Measurements from ENCODE around the gene SRRM5.
"Not testable (repeated sequence)": the region's sequence is repeated elsewhere in the genome, so short reads cannot be mapped to it uniquely, and the experiment has no call there.

The SRRM5 gene

GRCh38 chr19:43619262-43620060, 7.6 kb downstream of the SRRM5 start, which contains the start of gene ZNF428:
Gene ZNF428 (minus strand): TSS chr19:43619629. CDS start chr19:43614304, 5,325 bp downstream.
- peak; percentile 86 to 87 for DNase-seq

- peak; percentile 89 to 90 for DNase-seq
Observed at GRCh38 chr19:43620061-43621001, 8.4 kb downstream of the SRRM5 start.

GRCh38 chr19:43622070-43622469, 10.2 kb downstream of the SRRM5 start:
- DNase-seq: no peak

GRCh38 chr19:43622956-43623355, 11.1 kb downstream of the SRRM5 start:
- no peak for DNase-seq

GRCh38 chr19:43623889-43624670, 12.2 kb downstream of the SRRM5 start:
- DNase-seq: peak in 1 of 2 donors; percentile 38

- DNase-seq: peak; percentile 86 to 91
Observed at GRCh38 chr19:43624933-43625332, 13.0 kb downstream of the SRRM5 start.

- peak in 1 of 2 donors; percentile 41 for DNase-seq
Observed at GRCh38 chr19:43625918-43626579, 14.2 kb downstream of the SRRM5 start.

- DNase-seq: no peak
Observed at GRCh38 chr19:43626838-43627237, 14.9 kb downstream of the SRRM5 start.

GRCh38 chr19:43628646-43629326, 16.9 kb downstream of the SRRM5 start:
- DNase-seq: no peak

- no peak for DNase-seq
Observed at GRCh38 chr19:43631491-43631890, 19.6 kb downstream of the SRRM5 start.

GRCh38 chr19:43633520-43633919, 21.6 kb downstream of the SRRM5 start:
- DNase-seq: no peak

GRCh38 chr19:43634068-43634467, 22.2 kb downstream of the SRRM5 start:
- no peak for DNase-seq

GRCh38 chr19:43634506-43634871, 22.6 kb downstream of the SRRM5 start:
- DNase-seq: no peak

GRCh38 chr19:43634872-43635560, 23.1 kb downstream of the SRRM5 start:
- DNase-seq: no peak

- not testable (repeated sequence) for DNase-seq
Observed at GRCh38 chr19:43635561-43635940, 23.7 kb downstream of the SRRM5 start.

- no peak for DNase-seq
Observed at GRCh38 chr19:43636121-43636683, 24.3 kb downstream of the SRRM5 start.

GRCh38 chr19:43638214-43638994, 26.5 kb downstream of the SRRM5 start:
- DNase-seq: no peak

GRCh38 chr19:43638995-43639518, 27.2 kb downstream of the SRRM5 start:
- DNase-seq: no peak

Data from stimulated activated CD4-positive, alpha-beta T cell treated with anti-CD3 and anti-CD28 coated beads, Interleukin-2, amount 100 ng/mL, for 24 hours (primary cell).